ENCODE results near the gene GALNT18.

The GALNT18 gene

DNA sequence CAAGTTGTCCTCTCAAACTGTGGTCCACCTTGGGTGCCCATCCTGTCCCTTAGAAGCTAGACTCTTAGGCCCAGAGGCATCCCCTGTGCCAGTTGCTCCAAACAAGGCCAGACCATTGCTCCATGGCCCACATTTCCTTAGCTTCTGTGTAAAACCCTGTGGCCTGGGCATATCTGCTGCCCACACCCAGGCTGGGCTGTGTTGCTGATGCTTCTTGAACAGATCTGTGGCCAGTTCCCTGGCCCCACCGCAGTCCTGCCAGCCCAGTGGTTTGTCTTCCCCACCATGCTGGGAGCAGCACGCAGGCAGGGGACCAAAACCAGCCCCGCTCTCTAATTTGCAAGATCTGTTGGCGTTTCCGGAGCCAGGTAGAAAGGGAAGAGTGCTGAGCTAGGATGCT lies 341.0 kb downstream of the GALNT18 start:
- Histone ChIP-seq H3K4me1 (ENCODE audit: control insufficient read depth, insufficient read depth, low read length, unreplicated experiment) (no peaks in the 10 kb centered on the region), H3K4me3 (ENCODE audit: low read depth, low read length) (no peak overlapping the region), H3K36me3 (ENCODE audit: insufficient read depth, low read length) (no peaks in the 10 kb centered on the region), H3K27ac (ENCODE audit: low read depth, low read length) (no peak overlapping the region), H3K27me3 (ENCODE audit: insufficient read depth, low read length) (0 out of 2 replicates have a peak, but pooled peaks cover 8% of the 10 kb centered on the region), H2AFZ (ENCODE audit: low read length, unreplicated experiment) (no peak overlapping the region), H3K79me2 (ENCODE audit: control insufficient read depth, insufficient read depth, low read length, unreplicated experiment) (no peaks in the 10 kb centered on the region)

DNA sequence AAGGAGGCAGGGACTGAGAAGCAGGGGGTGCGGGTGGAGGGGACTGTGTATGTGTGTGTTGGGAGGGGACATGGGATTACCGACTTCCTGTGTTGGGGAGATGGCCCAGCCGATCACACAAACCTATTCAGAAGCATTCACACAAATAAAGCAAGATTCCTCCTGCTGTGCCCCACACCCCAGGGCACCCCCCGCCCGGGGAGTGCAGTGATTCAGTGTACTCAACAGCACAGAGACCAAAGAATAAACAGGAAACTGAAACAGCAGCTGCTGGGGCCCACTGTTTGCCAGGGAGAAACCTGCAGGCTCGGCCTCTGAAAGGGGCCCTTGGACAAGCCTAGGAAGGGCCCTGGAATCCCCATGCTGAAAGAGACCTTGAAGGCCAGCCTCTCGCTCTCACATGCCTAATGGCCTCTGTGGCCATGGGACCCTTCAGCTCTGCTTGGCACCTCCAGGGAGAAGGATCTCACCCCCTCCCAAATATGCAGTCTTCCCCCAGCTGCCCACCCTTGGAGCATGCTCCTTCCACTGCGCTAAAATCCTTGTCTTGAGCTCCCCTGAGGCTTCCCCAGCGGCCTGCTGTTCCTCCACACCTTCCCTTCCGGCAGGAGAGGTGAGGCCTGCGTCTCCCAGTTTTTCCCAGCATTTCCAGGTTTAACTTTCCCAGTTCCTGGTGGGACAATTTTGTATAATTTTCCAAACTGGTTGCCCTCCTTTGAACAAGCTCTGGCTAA lies 341.7 kb downstream of the GALNT18 start:
- Histone ChIP-seq H3K27ac (ENCODE audit: low read depth, low read length) (no peak overlapping the region), H2AFZ (ENCODE audit: low read length, unreplicated experiment) (no peak overlapping the region), H3K4me1 (ENCODE audit: control insufficient read depth, insufficient read depth, low read length, unreplicated experiment) (no peaks in the 10 kb centered on the region)

DNA sequence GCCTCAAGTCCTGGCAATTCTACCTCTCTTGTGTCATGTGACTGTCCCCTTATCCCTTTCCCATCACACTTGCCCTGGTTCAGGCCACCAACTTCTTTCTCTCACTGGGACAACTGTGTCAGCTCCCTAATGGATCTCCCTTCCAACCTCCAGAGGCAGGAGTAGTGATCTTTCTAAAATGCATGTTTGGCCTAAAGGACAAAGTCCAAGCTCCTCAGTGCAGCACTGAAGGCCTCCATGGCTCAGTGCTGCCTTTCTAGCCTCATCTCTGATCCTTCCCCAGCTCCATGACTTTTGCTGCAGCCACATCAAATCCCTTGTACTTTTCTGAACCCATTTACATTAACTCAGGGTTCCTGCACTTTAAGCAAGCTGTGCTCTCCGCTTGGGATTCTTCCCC lies 349.6 kb downstream of the GALNT18 start:
- no peak overlapping the region for H3K4me3 ChIP-seq (ENCODE audit: low read depth, low read length)
- no peaks in the 10 kb centered on the region for H3K4me1 ChIP-seq (ENCODE audit: control insufficient read depth, insufficient read depth, low read length, unreplicated experiment)
- no peaks in the 10 kb centered on the region for H3K36me3 ChIP-seq (ENCODE audit: insufficient read depth, low read length)
- H3K27me3 ChIP-seq (ENCODE audit: insufficient read depth, low read length): peaks cover 14% of the 10 kb centered on the region; the same call in 1 of the 2 replicates
- no peak overlapping the region for H3K27ac ChIP-seq (ENCODE audit: low read depth, low read length)
- H2AFZ ChIP-seq (ENCODE audit: low read length, unreplicated experiment): no peak overlapping the region
- no peaks in the 10 kb centered on the region for H3K79me2 ChIP-seq (ENCODE audit: control insufficient read depth, insufficient read depth, low read length, unreplicated experiment)

More for the DNA sequence above, 341.7 kb downstream of the GALNT18 start:
- Histone ChIP-seq H3K36me3 (ENCODE audit: insufficient read depth, low read length) (no peaks in the 10 kb centered on the region), H3K27me3 (ENCODE audit: insufficient read depth, low read length) (0 out of 2 replicates have a peak, but pooled peaks cover 2% of the 10 kb centered on the region), H3K4me3 (ENCODE audit: low read depth, low read length) (no peak overlapping the region), H3K79me2 (ENCODE audit: control insufficient read depth, insufficient read depth, low read length, unreplicated experiment) (no peaks in the 10 kb centered on the region)

DNA sequence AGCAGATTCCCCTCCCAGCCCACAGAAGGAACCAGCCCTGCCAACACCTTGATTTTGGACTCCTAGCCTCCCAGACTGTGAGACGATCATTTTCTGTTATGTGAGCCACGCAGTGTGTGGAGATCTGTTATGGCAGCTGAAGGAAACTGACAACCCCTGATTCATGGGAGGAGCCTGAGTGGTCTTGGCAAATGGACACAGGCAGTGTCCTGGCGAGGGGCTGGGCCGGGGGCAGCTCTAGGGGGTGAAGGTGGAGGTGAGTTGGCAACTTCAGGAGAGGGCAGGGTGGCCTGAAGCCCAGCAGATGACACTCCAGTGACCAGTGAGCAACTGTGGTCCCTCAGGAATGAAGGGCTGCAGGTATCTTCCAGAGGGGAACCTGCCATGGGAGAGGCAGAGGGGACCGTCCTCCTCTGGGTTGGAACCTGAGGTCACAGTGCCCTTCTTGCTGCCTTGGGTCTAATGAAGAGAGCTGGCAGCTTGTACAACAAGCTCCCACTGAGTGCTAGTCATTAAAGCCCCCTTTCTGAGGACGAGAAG lies 351.5 kb downstream of the GALNT18 start:
- H3K4me3 ChIP-seq (ENCODE audit: low read depth, low read length): no peak overlapping the region

DNA sequence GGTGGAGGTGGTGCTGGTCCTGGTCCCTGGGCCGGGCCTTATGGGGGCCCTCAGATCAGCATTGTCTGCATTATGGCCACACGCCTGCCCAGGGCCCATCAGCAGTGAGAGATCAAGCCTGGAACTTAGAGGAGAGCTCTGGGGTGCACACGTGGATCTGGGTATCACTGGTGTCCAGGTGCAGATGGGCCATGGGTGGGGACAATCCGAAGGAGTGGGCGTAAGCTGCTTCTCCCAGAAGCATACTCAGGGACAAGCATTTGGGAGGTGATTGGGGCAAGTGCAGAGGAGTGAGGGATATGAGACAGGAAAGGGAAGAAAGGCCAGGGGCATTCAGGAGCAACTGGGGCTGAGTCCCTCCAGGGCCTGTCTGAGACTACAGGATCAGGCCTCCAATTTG lies 353.1 kb downstream of the GALNT18 start:
- H3K27me3 ChIP-seq (ENCODE audit: insufficient read depth, low read length): peaks cover 14% of the 10 kb centered on the region; the same call in 1 of the 2 replicates
- H3K36me3 ChIP-seq (ENCODE audit: insufficient read depth, low read length): no peaks in the 10 kb centered on the region
- H3K4me1 ChIP-seq (ENCODE audit: control insufficient read depth, insufficient read depth, low read length, unreplicated experiment): peaks cover 2% of the 10 kb centered on the region
- H2AFZ ChIP-seq (ENCODE audit: low read length, unreplicated experiment): no peak overlapping the region
- no peaks in the 10 kb centered on the region for H3K79me2 ChIP-seq (ENCODE audit: control insufficient read depth, insufficient read depth, low read length, unreplicated experiment)
- H3K27ac ChIP-seq (ENCODE audit: low read depth, low read length): no peak overlapping the region
- H3K4me3 ChIP-seq (ENCODE audit: low read depth, low read length): no peak overlapping the region

More for the DNA sequence above, 351.5 kb downstream of the GALNT18 start:
- H3K27ac ChIP-seq (ENCODE audit: low read depth, low read length): no peak overlapping the region
- H3K79me2 ChIP-seq (ENCODE audit: control insufficient read depth, insufficient read depth, low read length, unreplicated experiment): no peaks in the 10 kb centered on the region
- no peaks in the 10 kb centered on the region for H3K36me3 ChIP-seq (ENCODE audit: insufficient read depth, low read length)
- no peaks in the 10 kb centered on the region for H3K4me1 ChIP-seq (ENCODE audit: control insufficient read depth, insufficient read depth, low read length, unreplicated experiment)
- no peak overlapping the region for H2AFZ ChIP-seq (ENCODE audit: low read length, unreplicated experiment)
- H3K27me3 ChIP-seq (ENCODE audit: insufficient read depth, low read length): peaks cover 14% of the 10 kb centered on the region; the same call in 1 of the 2 replicates

DNA sequence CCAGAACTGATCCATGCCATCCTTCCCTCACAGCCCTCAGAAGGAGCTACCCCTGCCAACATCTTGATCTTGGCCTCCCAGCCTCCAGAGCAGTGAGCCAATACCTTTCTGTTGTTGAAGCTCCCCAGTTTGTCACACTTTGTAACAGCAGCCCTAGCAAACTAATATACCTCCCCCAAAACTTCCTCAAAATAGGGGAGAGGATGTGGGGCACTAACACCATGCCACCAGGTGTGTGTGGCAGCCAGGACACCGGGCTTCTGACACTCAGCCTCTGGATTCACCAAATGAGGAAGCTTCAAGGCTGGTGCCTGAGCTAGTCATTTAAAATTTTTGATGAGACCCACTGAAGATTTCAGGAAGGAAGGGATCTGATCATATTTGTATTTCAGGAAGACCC lies 353.7 kb downstream of the GALNT18 start:
- H3K27me3 ChIP-seq (ENCODE audit: insufficient read depth, low read length): peaks cover 14% of the 10 kb centered on the region; the same call in 1 of the 2 replicates
- no peak overlapping the region for H2AFZ ChIP-seq (ENCODE audit: low read length, unreplicated experiment)
- H3K4me1 ChIP-seq (ENCODE audit: control insufficient read depth, insufficient read depth, low read length, unreplicated experiment): peaks cover 7% of the 10 kb centered on the region

DNA sequence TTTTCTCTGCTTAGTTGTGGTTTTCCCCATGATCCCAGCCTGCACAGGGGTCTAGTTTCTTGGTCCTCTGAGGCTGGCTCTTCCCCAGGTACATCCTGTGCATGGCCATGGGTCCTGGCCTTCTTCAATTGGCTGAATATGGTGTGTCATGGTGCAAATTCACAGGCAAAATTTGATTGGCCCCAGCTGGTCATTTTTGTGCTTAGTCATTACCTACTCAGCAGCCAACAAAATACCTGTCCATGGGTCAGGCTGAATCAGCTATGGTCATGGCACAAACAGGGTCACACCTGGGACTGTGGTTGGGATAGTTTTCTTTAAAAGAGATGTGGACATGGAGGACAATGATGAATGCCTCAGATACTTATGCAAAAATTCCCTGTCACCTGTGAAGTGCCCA lies 354.5 kb downstream of the GALNT18 start:
- H3K36me3 ChIP-seq (ENCODE audit: insufficient read depth, low read length): no peaks in the 10 kb centered on the region
- H3K27ac ChIP-seq (ENCODE audit: low read depth, low read length): no peak overlapping the region
- no peak overlapping the region for H3K4me3 ChIP-seq (ENCODE audit: low read depth, low read length)
- no peaks in the 10 kb centered on the region for H3K79me2 ChIP-seq (ENCODE audit: control insufficient read depth, insufficient read depth, low read length, unreplicated experiment)
- peaks cover 13% of the 10 kb centered on the region for H3K27me3 ChIP-seq (ENCODE audit: insufficient read depth, low read length)
- H3K4me1 ChIP-seq (ENCODE audit: control insufficient read depth, insufficient read depth, low read length, unreplicated experiment): peaks cover 7% of the 10 kb centered on the region
- no peak overlapping the region for H2AFZ ChIP-seq (ENCODE audit: low read length, unreplicated experiment)

More for the DNA sequence above, 353.7 kb downstream of the GALNT18 start:
- Histone ChIP-seq H3K27ac (ENCODE audit: low read depth, low read length) (no peak overlapping the region), H3K79me2 (ENCODE audit: control insufficient read depth, insufficient read depth, low read length, unreplicated experiment) (no peaks in the 10 kb centered on the region), H3K36me3 (ENCODE audit: insufficient read depth, low read length) (no peaks in the 10 kb centered on the region), H3K4me3 (ENCODE audit: low read depth, low read length) (no peak overlapping the region)

DNA sequence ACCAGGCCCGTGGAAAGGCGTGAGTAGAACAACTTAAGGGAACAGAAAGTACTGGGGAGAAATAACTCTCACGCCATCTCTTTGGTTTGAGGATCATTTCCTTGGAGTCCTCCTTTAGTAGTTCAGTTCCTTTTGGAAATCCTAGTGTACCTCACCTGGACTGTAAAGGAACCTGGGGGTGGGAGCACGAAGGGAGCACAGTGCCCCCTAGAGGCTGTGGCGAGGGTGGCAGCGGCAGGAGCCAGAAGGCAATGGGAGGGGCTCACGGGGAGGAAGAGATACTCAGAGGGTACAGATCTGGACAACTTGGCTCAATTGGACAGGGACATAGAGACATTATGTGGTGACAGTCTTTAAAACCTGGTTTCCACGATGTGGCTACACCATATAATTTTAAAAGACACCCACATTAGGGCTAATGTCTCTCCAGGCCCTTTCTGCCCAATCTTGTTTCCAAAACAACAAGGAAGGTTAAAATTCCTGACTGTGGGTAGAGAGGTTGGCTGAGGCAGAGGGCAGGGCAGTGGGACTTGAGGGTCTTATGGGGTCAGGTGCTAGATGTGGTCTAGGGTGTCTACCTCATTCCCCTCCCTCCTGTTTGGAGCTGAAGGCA lies 355.7 kb downstream of the GALNT18 start:
- Histone ChIP-seq H3K79me2 (ENCODE audit: control insufficient read depth, insufficient read depth, low read length, unreplicated experiment) (no peaks in the 10 kb centered on the region), H3K4me3 (ENCODE audit: low read depth, low read length) (no peak overlapping the region), H3K27me3 (ENCODE audit: insufficient read depth, low read length) (peaks cover 13% of the 10 kb centered on the region), H3K36me3 (ENCODE audit: insufficient read depth, low read length) (no peaks in the 10 kb centered on the region), H2AFZ (ENCODE audit: low read length, unreplicated experiment) (no peak overlapping the region), H3K4me1 (ENCODE audit: control insufficient read depth, insufficient read depth, low read length, unreplicated experiment) (peaks cover 7% of the 10 kb centered on the region), H3K27ac (ENCODE audit: low read depth, low read length) (no peak overlapping the region)

DNA sequence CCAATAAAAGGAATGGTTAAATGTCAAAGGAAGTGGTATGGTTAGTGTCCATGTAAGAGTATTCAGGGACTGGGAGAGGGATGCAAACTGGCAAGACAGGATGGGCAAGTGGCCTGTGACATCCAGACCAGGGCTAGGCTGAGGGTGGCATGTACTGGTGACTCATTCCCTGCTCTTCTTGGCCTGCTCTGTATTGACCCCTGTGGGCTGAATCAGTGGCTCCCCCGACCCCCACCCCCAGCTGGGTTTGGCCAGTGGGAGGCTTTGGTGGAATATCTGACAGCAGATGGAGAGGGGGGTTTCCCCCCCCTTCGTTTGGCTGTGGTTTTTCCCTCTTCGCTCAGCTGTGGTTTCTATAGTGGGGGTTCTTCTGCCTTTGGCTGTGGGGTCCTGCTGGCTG lies 356.5 kb downstream of the GALNT18 start:
- H3K27ac ChIP-seq (ENCODE audit: low read depth, low read length): no peak overlapping the region
- H2AFZ ChIP-seq (ENCODE audit: low read length, unreplicated experiment): no peak overlapping the region
- no peaks in the 10 kb centered on the region for H3K36me3 ChIP-seq (ENCODE audit: insufficient read depth, low read length)
- no peaks in the 10 kb centered on the region for H3K79me2 ChIP-seq (ENCODE audit: control insufficient read depth, insufficient read depth, low read length, unreplicated experiment)
- H3K27me3 ChIP-seq (ENCODE audit: insufficient read depth, low read length): peaks cover 13% of the 10 kb centered on the region
- H3K4me3 ChIP-seq (ENCODE audit: low read depth, low read length): no peak overlapping the region
- H3K4me1 ChIP-seq (ENCODE audit: control insufficient read depth, insufficient read depth, low read length, unreplicated experiment): peaks cover 7% of the 10 kb centered on the region

DNA sequence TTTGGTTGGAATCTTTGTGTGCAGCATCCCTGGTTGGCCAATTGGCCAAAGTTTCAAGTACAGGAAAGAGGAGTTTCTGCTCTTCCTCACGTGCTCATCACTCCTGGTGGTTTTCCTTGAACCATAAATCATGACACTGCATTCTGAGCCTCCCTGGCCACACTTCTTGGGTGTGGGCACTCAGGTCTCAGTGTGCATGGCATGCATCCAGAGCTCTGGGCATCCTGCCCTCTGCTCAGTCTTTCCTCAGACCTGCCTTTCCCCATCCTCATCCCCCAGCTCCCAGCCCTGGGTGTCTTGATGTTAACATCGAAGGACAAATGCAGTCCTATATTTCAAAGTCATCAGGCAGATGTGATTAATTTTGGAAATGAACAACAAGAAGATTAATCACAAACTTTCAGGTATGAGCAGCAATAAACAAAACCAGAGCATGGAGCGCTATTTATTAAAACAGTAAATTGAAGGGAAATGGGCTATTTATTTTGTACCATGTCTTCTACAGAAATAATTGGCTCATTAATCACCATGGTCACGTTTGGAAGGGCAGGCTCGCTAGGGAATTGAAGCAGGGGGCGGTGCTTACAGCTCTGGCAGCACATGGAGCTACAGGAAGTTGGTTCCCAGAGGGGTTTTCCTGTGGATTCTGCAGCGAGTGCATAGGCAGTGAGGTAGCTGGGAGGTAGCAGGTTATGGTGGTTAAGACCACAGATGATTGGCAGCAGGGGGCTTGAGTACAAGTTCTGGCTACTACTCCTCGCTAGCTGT lies 358.4 kb downstream of the GALNT18 start:
- Histone ChIP-seq H3K36me3 (ENCODE audit: insufficient read depth, low read length) (no peaks in the 10 kb centered on the region), H2AFZ (ENCODE audit: low read length, unreplicated experiment) (no peak overlapping the region), H3K27ac (ENCODE audit: low read depth, low read length) (no peak overlapping the region), H3K27me3 (ENCODE audit: insufficient read depth, low read length) (peaks cover 22% of the 10 kb centered on the region), H3K4me3 (ENCODE audit: low read depth, low read length) (no peak overlapping the region), H3K4me1 (ENCODE audit: control insufficient read depth, insufficient read depth, low read length, unreplicated experiment) (peaks cover 7% of the 10 kb centered on the region), H3K79me2 (ENCODE audit: control insufficient read depth, insufficient read depth, low read length, unreplicated experiment) (no peaks in the 10 kb centered on the region)
